H1 (cell line): Measurements from ENCODE around the gene CAP1. TPM values are rescaled to one million over a fixed set of nuclear protein-coding genes. Genes with fewer than 3 reads are reported as not detected.
A peak's percentile ranks its signal among the peaks of the same experiment; 100 is the strongest.

ENCODE experiments used
- CTCF ChIA-PET: fragments of 300-600 bp; sonication (Branson Sonifier 250); formaldehyde crosslinking; loops from one replicate; lab custom pipeline; 2021; ENCODE audit not compliant: partially characterized antibody; lab: Charles Lee
- POLR2A ChIA-PET: fragments of 300-600 bp; sonication (Branson Sonifier 250); formaldehyde crosslinking; loops from one replicate; lab custom pipeline; 2021; ENCODE audit warnings: inconsistent platforms; ENCODE audit not compliant: partially characterized antibody; lab: Charles Lee
- DNase-seq, 2 experiments: peaks; one replicate each; pipeline versions ENCODE4 v3.0.0 to v3.0.0-alpha.2; 2010 to 2022; ENCODE audit warnings: low spot score in 2 of 2, low read depth in 1 of 2, mixed read lengths in 1 of 2
- FAIRE-seq: peaks from 2 replicates; lab custom pipeline; 2011; peaks lifted over from hg19 to GRCh38; lab: Jason Lieb, UNC
- H2AFZ ChIP-seq: 2 replicates; pipeline ENCODE4 v1.8.1; 2012; ENCODE audit warnings: low read length, inconsistent platforms
- H2AK5ac ChIP-seq: 2 replicates; pipeline ENCODE4 v1.6.1; 2013; ENCODE audit warnings: low read depth, low read length
- H2BK120ac ChIP-seq: replicated peaks from 2 replicates; pipeline ENCODE3; 2013; ENCODE audit warnings: low read depth, low read length, inconsistent platforms
- H2BK12ac ChIP-seq: 2 replicates; pipeline ENCODE4 v1.6.1; 2013; ENCODE audit warnings: low read depth, low read length
- H2BK15ac ChIP-seq: 2 replicates; pipeline ENCODE4 v1.6.1; 2013; ENCODE audit warnings: low read length
- H2BK20ac ChIP-seq: 2 replicates; pipeline ENCODE4 v1.6.1; 2013; ENCODE audit warnings: low read length
- H2BK5ac ChIP-seq: 2 replicates; pipeline ENCODE4 v1.6.1; 2013; ENCODE audit warnings: low read depth, low read length
- H3K14ac ChIP-seq: 2 replicates; pipeline ENCODE4 v1.6.1; 2013; ENCODE audit warnings: inconsistent platforms; ENCODE audit not compliant: insufficient read length
- H3K18ac ChIP-seq: 2 replicates; pipeline ENCODE4 v1.6.1; 2013; ENCODE audit warnings: low read length; ENCODE audit errors: extremely low read depth
- H3K23ac ChIP-seq: 2 replicates; pipeline ENCODE4 v1.6.1; 2013; ENCODE audit warnings: inconsistent platforms; ENCODE audit not compliant: insufficient read length
- H3K23me2 ChIP-seq: 2 replicates; pipeline ENCODE4 v1.6.1; 2013; ENCODE audit warnings: low read depth, low read length
- H3K27ac ChIP-seq: 2 replicates; pipeline ENCODE4 v1.6.1; 2011; ENCODE audit warnings: low read depth, low read length, inconsistent platforms
- H3K27me3 ChIP-seq, 4 experiments: replicated peaks in 1 of 4; 1 replicate in 1 of 4; 2 replicates in 3 of 4; pipeline versions ENCODE4 v1.6.1 to v1.8.1; 2011 to 2013; ENCODE audit warnings: low read length in 3 of 4, mild to moderate bottlenecking in 3 of 4, inconsistent platforms in 2 of 4, mixed read lengths in 2 of 4, moderate library complexity in 1 of 4; ENCODE audit not compliant: control insufficient read depth in 3 of 4, insufficient read depth in 3 of 4; ENCODE audit errors: extremely low read depth in 1 of 4
- H3K36me3 ChIP-seq, 4 experiments: 2 replicates each; pipeline versions ENCODE4 v1.6.1 to v1.8.1; 2011 to 2013; ENCODE audit warnings: mild to moderate bottlenecking in 4 of 4, low read length in 3 of 4, moderate library complexity in 2 of 4, control low read depth in 1 of 4, inconsistent platforms in 1 of 4; ENCODE audit not compliant: insufficient read depth in 4 of 4, control insufficient read depth in 2 of 4
- H3K4ac ChIP-seq: replicated peaks from 2 replicates; pipeline ENCODE3; 2013; ENCODE audit warnings: low read length, low read depth, mixed read lengths, inconsistent platforms; ENCODE audit not compliant: insufficient read length
- H3K4me1 ChIP-seq, 4 experiments: replicated peaks in 1 of 4; 1 replicate in 1 of 4; 2 replicates in 3 of 4; pipeline versions ENCODE4 v1.6.1 to v1.8.1; 2011 to 2013; ENCODE audit warnings: low read length in 3 of 4, inconsistent platforms in 2 of 4, mixed read lengths in 1 of 4; ENCODE audit not compliant: insufficient read depth in 4 of 4, control insufficient read depth in 3 of 4
- H3K4me2 ChIP-seq, 2 experiments: 2 replicates each; pipeline versions ENCODE4 v1.6.1 to v1.8.1; 2011 to 2013; ENCODE audit warnings: low read depth in 2 of 2, low read length in 2 of 2, control low read depth in 1 of 2, inconsistent platforms in 1 of 2, mild to moderate bottlenecking in 1 of 2; ENCODE audit not compliant: insufficient read depth in 1 of 2
- H3K4me3 ChIP-seq, 4 experiments: fragments of 200-600, 300-600 bp in 1 of 4; sonication (generic), shearing (Covaris generic), sonication (Bioruptor Twin) in 1 of 4; 2 replicates each; pipeline versions ENCODE4 v1.5.1 to v1.8.1; 2011 to 2016; ENCODE audit warnings: low read length in 4 of 4, low read depth in 3 of 4, control low read depth in 2 of 4, inconsistent platforms in 2 of 4, mild to moderate bottlenecking in 2 of 4, mixed read lengths in 1 of 4, moderate library complexity in 1 of 4; ENCODE audit not compliant: insufficient read depth in 2 of 4; ENCODE audit errors: extremely low read depth in 1 of 4
- H3K56ac ChIP-seq: replicated peaks from 2 replicates; pipeline ENCODE3; 2013; ENCODE audit warnings: low read depth, mild to moderate bottlenecking, mixed read lengths, low read length, inconsistent platforms; ENCODE audit not compliant: insufficient read length
- H3K79me1 ChIP-seq: 2 replicates; pipeline ENCODE4 v1.6.1; 2013; ENCODE audit warnings: low read depth, low read length, control low read depth
- H3K79me2 ChIP-seq, 2 experiments: 2 replicates each; pipeline versions ENCODE4 v1.6.1 to v1.8.1; 2012 to 2013; ENCODE audit warnings: low read length in 2 of 2, mild to moderate bottlenecking in 2 of 2, inconsistent platforms in 1 of 2; ENCODE audit not compliant: insufficient read depth in 2 of 2, control insufficient read depth in 1 of 2
- H3K9ac ChIP-seq, 4 experiments: replicated peaks in 1 of 4; 1 replicate in 1 of 4; 2 replicates in 3 of 4; pipeline versions ENCODE4 v1.6.1 to v1.8.1; 2011 to 2013; ENCODE audit warnings: low read depth in 3 of 4, low read length in 3 of 4, control low read depth in 2 of 4, mild to moderate bottlenecking in 2 of 4, moderate library complexity in 2 of 4, inconsistent platforms in 1 of 4; ENCODE audit errors: extremely low read depth in 1 of 4
- H3K9me3 ChIP-seq, 2 experiments: 2 replicates each; pipeline versions ENCODE4 v1.6.1 to v1.8.1; 2012 to 2013; ENCODE audit warnings: mild to moderate bottlenecking in 2 of 2, moderate library complexity in 2 of 2, control low read depth in 1 of 2, inconsistent platforms in 1 of 2, low read depth in 1 of 2, low read length in 1 of 2, mixed read lengths in 1 of 2; ENCODE audit not compliant: insufficient read depth in 2 of 2
- H4K20me1 ChIP-seq, 2 experiments: replicated peaks in 1 of 2; 2 replicates each; pipeline versions ENCODE3 to v1.8.1; 2011 to 2013; ENCODE audit warnings: inconsistent platforms in 2 of 2, low read length in 2 of 2, mild to moderate bottlenecking in 1 of 2; ENCODE audit not compliant: insufficient read depth in 2 of 2, control insufficient read depth in 1 of 2
- H4K5ac ChIP-seq: 2 replicates; pipeline ENCODE4 v1.6.1; 2013; ENCODE audit warnings: low read length, low read depth, mixed read lengths, inconsistent platforms; ENCODE audit not compliant: insufficient read length
- H4K8ac ChIP-seq: 2 replicates; pipeline ENCODE4 v1.8.0; 2013; ENCODE audit warnings: mild to moderate bottlenecking, moderate library complexity, low read length, inconsistent platforms; ENCODE audit not compliant: insufficient read depth; ENCODE audit errors: extremely low read depth
- H4K91ac ChIP-seq: replicated peaks from 2 replicates; pipeline ENCODE3; 2013; ENCODE audit warnings: low read length, mixed read lengths, inconsistent platforms; ENCODE audit not compliant: insufficient read length
- ATF3 ChIP-seq: IDR thresholded peaks from 2 replicates; pipeline ENCODE4 v1.6.1; 2011; ENCODE audit warnings: low read depth, mild to moderate bottlenecking, low read length; ENCODE audit not compliant: insufficient read depth
- RXRA ChIP-seq: IDR thresholded peaks from 2 replicates; pipeline ENCODE4 v1.6.1; 2011; ENCODE audit warnings: low read depth, mild to moderate bottlenecking, low read length, moderate library complexity; ENCODE audit not compliant: insufficient read depth
- USF2 ChIP-seq: IDR thresholded peaks from 2 replicates; pipeline ENCODE4 v1.6.1; 2011; ENCODE audit warnings: low read length, improper control_type of control experiment
- WGBS, 2 experiments: shearing (Covaris generic) in 1 of 2; methylation state at CpG; one replicate each; pipeline versions ENCODE4 v1.1.6 to v1.1.7; 2013 to 2015; ENCODE audit warnings: low lambda C conversion rate in 2 of 2, mixed read lengths in 2 of 2, inconsistent platforms in 1 of 2, low coverage in 1 of 2, missing lambda C conversion rate in 1 of 2; ENCODE audit not compliant: insufficient replicate concordance in 2 of 2, insufficient coverage in 1 of 2, insufficient read length in 1 of 2; ENCODE audit errors: extremely low coverage in 1 of 2, missing lambda C conversion rate in 1 of 2; 5-methylcytosine and 5-hydroxymethylcytosine counted together
- polyA plus RNA-seq, 7 experiments: library from polyadenylated mRNA; depleted of rRNA in 3 of 7; stranded (reverse) in 5 of 7; unstranded in 2 of 7; fragments of >200 nt in 5 of 7; fragments of 200-250 nt in 2 of 7; gene quantifications; 1 replicate in 5 of 7; 2 replicates in 1 of 7; 4 replicates in 1 of 7; pipeline versions ENCODE4 v1.2.1 to v1.2.3, GENCODE V29; 2011 to 2013; ENCODE audit warnings: missing spikeins in 2 of 7, mixed read lengths in 2 of 7
- total RNA-seq: library from RNA; stranded (reverse); fragmentation: NEBNext Ultra II Directional; extraction: Animal tissue kit (Norgen Biotek cat#: 25700); gene quantifications from 2 replicates; pipeline ENCODE4 v1.2.1, GENCODE V29; 2021

CAP1 gene
- total and polyA plus RNA-seq, 2 of the 8 experiments (the other 6 are each of a cell fraction or from before 2014, with no cell fraction given), result 140 to 295 TPM

- CTCF ChIA-PET, result interaction anchor here (0.6 to 1.3 kb wide), 2 partner anchors 94 to 239 kb away, joined by 3 to 4 read pairs; no protein-coding TSS in a partner anchor
- Histone ChIP-seq H2BK120ac (no peak overlapping the region), H3K23me2 (no peaks in the 10 kb centered on the region), H3K36me3 (peaks cover 0 to 3% (median 1%) of the 10 kb centered on the region in 4 experiments; a peak in 3 of 8 replicates), H3K18ac (no peak overlapping the region), H3K9me3 (no peaks in the 10 kb centered on the region), H2BK12ac (no peak overlapping the region), H3K4ac (no peak overlapping the region), H4K5ac (no peak overlapping the region), H3K14ac (no peak overlapping the region), H3K9ac (no peak overlapping the region), H2BK20ac (no peak overlapping the region), H3K79me1 (peaks cover 3% of the 10 kb centered on the region; the same call in 1 of the 2 replicates), H3K4me3 (no peak overlapping the region), H2BK5ac (no peak overlapping the region), H3K79me2 (peaks cover 4 to 89% of the 10 kb centered on the region in 2 experiments; a peak in 3 of 4 replicates), H3K23ac (peak overlapping the region; percentile 39), H3K27me3 (no peaks in the 10 kb centered on the region), H3K4me1 (no peaks in the 10 kb centered on the region; a peak in 1 of 7 replicates), H4K91ac (no peak overlapping the region), H2BK15ac (no peak overlapping the region), H3K56ac (no peak overlapping the region), H3K4me2 (no peak overlapping the region), H3K27ac (no peak overlapping the region), H4K8ac (no peak overlapping the region), H2AK5ac (no peak overlapping the region), H2AFZ (no peak overlapping the region)
- POLR2A ChIA-PET, result interaction anchor here (0.8 to 1.8 kb wide), 4 partner anchors 9 to 11 kb away, joined by 3 to 7 read pairs (median 4); partner anchors contain the start of gene CAP1
- FAIRE-seq, result no peak
- DNase-seq, result no peak
- 79% methylated on average over 2 of the region's 2 CpGs; no CpG with 5 or more reads in 1 of the 2 experiments for WGBS, 2 experiments
- TF ChIP-seq ATF3 (no peak), USF2 (no peak), RXRA (no peak)
- TF ChIP-seq, all 59 proteins: peak for 0
- H4K20me1 ChIP-seq, result peaks cover 4 to 12% of the 10 kb centered on the region in 2 experiments
Observed at GRCh38 chr1:40049725-40050124, 9.2 kb downstream of the CAP1 start.
